Measurements from ENCODE around the gene IL1RAPL2. TPM values are rescaled to one million over a fixed set of nuclear protein-coding genes. Genes with fewer than 3 reads are reported as not detected.

IL1RAPL2 gene
- polyA plus RNA-seq, 1 of the 3 experiments (the other 2 are of a cell fraction) = 0.13 TPM

DNA sequence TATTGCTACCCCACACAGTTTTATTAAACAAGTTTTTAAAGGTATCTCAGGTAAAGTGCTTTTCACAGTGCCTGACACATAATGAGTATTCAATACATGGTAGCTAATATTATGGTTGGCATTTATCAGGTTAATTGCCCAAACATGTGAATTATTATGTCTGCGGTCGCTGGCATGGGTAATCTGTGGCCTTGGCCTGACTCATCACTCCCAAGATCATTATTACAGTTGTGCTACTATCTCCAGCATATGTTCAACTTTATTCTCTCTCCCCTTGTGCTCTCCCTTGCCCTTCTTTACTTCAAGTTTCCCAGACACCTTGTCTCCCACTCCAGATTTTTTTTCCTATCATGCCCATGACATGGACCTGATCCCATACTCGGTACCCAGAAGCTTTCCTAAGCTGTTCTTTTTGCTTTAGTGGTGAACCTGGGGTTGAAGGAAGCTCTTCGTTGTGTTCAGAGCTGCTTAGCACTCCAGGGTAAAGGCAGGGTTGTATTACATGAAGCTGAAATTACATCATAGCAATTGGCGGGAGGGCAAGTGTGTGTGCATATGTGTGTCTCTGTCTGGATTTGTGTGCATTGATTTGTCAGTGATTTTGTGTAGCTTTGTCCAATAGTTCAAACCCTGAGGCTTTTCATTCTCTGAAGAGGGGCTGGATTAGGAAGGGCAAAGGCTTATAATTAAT is 1079.8 kb downstream of the IL1RAPL2 start:
- CTCF ChIA-PET = no interaction called here
- Histone ChIP-seq H3K27me3 (ENCODE audit: insufficient read depth) (peaks cover 5% of the 10 kb centered on the region; the same call in 1 of the 2 replicates), H3K4me1 (ENCODE audit: control insufficient read depth in 1 of 2, insufficient read depth in 2 of 2, low read depth in 1 of 2, low read length in 1 of 2) (no peaks in the 10 kb centered on the region), H4K20me1 (ENCODE audit: insufficient read depth) (no peaks in the 10 kb centered on the region), H3K36me3 (replicated peaks in 1 of 2; ENCODE audit: control insufficient read depth in 1 of 2, insufficient read depth in 2 of 2, low read length in 1 of 2) (no peaks in the 10 kb centered on the region), H3F3A (replicated peaks; ENCODE audit: insufficient read depth) (no peaks in the 10 kb centered on the region), H2AFZ (ENCODE audit: low read depth) (no peak overlapping the region), H3K4me2 (no peak overlapping the region), H3K9me2 (no peaks in the 10 kb centered on the region), H3K79me2 (ENCODE audit: insufficient read depth) (no peaks in the 10 kb centered on the region), H3K4me3 (ENCODE audit: low read depth in 2 of 2, low read length in 1 of 2) (no peak overlapping the region), H3K9me3 (no peaks in the 10 kb centered on the region), H3K9ac (no peak overlapping the region), H3K27ac (ENCODE audit: low read depth in 2 of 2, low read length in 1 of 2) (no peak overlapping the region)
- POLR2A ChIA-PET = no interaction called here
- DNase-seq = no peak
- WGBS (ENCODE audit: low lambda C conversion rate) = 20% methylated on average over 5 of the region's 5 CpGs
- TF ChIP-seq MEF2A (IDR thresholded peaks at IDR 0.05; ENCODE audit: borderline replicate concordance, low read depth) = no peak
- TF ChIP-seq EZH2phosphoT487 (IDR thresholded peaks at IDR 0.05; ENCODE audit: borderline replicate concordance, low read depth) = no peak
- TF ChIP-seq, protein P1, sequence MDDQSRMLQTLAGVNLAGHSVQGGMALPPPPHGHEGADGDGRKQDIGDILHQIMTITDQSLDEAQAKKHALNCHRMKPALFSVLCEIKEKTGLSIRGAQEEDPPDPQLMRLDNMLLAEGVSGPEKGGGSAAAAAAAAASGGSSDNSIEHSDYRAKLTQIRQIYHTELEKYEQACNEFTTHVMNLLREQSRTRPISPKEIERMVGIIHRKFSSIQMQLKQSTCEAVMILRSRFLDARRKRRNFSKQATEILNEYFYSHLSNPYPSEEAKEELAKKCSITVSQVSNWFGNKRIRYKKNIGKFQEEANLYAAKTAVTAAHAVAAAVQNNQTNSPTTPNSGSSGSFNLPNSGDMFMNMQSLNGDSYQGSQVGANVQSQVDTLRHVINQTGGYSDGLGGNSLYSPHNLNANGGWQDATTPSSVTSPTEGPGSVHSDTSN (IDR thresholded peaks at IDR 0.05) = no peak
- no peak for TF ChIP-seq CHD2 (IDR thresholded peaks at IDR 0.05; ENCODE audit: low read length, partially characterized antibody)
- no peak for TF ChIP-seq RCOR1 (IDR thresholded peaks at IDR 0.05; ENCODE audit: low read length)
- TF ChIP-seq RFX5 (IDR thresholded peaks at IDR 0.05; ENCODE audit: low read length) = no peak
- no peak for TF ChIP-seq SIN3A (IDR thresholded peaks at IDR 0.05; ENCODE audit: borderline replicate concordance, low read depth, low read length)
- TF ChIP-seq GATA2 (CRISPR knock-in tag; IDR thresholded peaks at IDR 0.05) = no peak
- TF ChIP-seq SMC3 (IDR thresholded peaks at IDR 0.05; ENCODE audit: low read depth, low read length) = no peak
- TF ChIP-seq EP300 (IDR thresholded peaks at IDR 0.05; ENCODE audit: borderline replicate concordance in 1 of 2, low read depth in 1 of 2, low read length in 1 of 2) = no peak

DNA sequence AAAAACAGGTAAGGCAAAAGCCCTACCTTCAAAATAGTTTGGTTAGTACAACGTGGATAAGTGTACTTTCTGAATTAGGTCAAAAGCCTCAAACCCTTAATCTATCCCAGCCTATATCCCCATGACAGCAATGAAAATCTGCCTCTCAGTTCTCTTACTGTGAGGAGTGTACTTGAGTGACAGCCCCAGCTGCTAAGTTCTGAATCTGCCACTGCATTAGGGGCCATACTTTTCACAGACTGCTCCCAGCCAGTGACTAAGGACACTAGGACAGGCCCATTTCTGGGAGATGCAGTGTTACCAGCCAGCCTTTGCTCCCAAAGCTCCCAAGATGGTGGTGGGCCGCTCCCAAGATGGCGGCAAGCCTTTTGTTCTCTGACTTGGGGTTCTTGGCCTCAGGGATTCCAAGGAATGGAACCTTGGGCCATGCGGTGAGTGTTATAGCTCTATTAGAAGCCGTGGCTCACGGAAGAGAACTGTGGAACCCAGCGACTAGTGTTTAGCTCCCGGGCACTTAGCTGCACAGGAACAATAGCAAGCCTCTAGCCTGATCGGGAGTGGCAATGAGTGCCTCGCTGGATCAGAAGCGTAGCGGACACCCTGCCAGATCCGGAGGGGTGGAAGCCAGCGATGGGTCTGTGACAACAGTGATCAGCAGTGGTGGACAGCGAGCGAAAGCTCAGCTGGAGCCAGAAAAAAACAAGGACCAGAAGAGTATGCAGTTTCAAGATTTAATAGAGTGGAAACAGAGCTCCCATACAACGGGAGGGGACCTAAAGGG is 1080.8 kb downstream of the IL1RAPL2 start:
- Histone ChIP-seq H3K4me2 (no peak overlapping the region), H3F3A (replicated peaks; ENCODE audit: insufficient read depth) (no peaks in the 10 kb centered on the region), H3K27me3 (ENCODE audit: insufficient read depth) (peaks cover 4% of the 10 kb centered on the region; the same call in 1 of the 2 replicates), H3K27ac (ENCODE audit: low read depth in 2 of 2, low read length in 1 of 2) (no peak overlapping the region), H2AFZ (ENCODE audit: low read depth) (no peak overlapping the region), H3K36me3 (replicated peaks in 1 of 2; ENCODE audit: control insufficient read depth in 1 of 2, insufficient read depth in 2 of 2, low read length in 1 of 2) (no peaks in the 10 kb centered on the region), H3K4me1 (ENCODE audit: control insufficient read depth in 1 of 2, insufficient read depth in 2 of 2, low read depth in 1 of 2, low read length in 1 of 2) (no peaks in the 10 kb centered on the region), H3K4me3 (ENCODE audit: low read depth in 2 of 2, low read length in 1 of 2) (no peak overlapping the region), H3K9me2 (no peaks in the 10 kb centered on the region), H3K9ac (no peak overlapping the region), H3K9me3 (no peaks in the 10 kb centered on the region), H4K20me1 (ENCODE audit: insufficient read depth) (no peaks in the 10 kb centered on the region), H3K79me2 (ENCODE audit: insufficient read depth) (no peaks in the 10 kb centered on the region)
- ChIA-PET CTCF (no interaction called here), POLR2A (no interaction called here)
- no peak for DNase-seq
- 31% methylated on average over 17 of the region's 17 CpGs for WGBS (ENCODE audit: low lambda C conversion rate)
- TF ChIP-seq POLR2AphosphoS5 (IDR thresholded peaks at IDR 0.05; ENCODE audit: low read depth, low read length) (no peak), RAD21 (IDR thresholded peaks at IDR 0.05; ENCODE audit: low read length) (no peak), EZH2phosphoT487 (IDR thresholded peaks at IDR 0.05; ENCODE audit: borderline replicate concordance, low read depth) (no peak), YY1 (IDR thresholded peaks at IDR 0.05; ENCODE audit: low read depth) (no peak), TCF12 (IDR thresholded peaks at IDR 0.05) (no peak)
- TF ChIP-seq, protein P2, sequence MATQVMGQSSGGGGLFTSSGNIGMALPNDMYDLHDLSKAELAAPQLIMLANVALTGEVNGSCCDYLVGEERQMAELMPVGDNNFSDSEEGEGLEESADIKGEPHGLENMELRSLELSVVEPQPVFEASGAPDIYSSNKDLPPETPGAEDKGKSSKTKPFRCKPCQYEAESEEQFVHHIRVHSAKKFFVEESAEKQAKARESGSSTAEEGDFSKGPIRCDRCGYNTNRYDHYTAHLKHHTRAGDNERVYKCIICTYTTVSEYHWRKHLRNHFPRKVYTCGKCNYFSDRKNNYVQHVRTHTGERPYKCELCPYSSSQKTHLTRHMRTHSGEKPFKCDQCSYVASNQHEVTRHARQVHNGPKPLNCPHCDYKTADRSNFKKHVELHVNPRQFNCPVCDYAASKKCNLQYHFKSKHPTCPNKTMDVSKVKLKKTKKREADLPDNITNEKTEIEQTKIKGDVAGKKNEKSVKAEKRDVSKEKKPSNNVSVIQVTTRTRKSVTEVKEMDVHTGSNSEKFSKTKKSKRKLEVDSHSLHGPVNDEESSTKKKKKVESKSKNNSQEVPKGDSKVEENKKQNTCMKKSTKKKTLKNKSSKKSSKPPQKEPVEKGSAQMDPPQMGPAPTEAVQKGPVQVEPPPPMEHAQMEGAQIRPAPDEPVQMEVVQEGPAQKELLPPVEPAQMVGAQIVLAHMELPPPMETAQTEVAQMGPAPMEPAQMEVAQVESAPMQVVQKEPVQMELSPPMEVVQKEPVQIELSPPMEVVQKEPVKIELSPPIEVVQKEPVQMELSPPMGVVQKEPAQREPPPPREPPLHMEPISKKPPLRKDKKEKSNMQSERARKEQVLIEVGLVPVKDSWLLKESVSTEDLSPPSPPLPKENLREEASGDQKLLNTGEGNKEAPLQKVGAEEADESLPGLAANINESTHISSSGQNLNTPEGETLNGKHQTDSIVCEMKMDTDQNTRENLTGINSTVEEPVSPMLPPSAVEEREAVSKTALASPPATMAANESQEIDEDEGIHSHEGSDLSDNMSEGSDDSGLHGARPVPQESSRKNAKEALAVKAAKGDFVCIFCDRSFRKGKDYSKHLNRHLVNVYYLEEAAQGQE (IDR thresholded peaks at IDR 0.05; ENCODE audit: low read depth, low read length) = no peak
- TF ChIP-seq, protein P3, sequence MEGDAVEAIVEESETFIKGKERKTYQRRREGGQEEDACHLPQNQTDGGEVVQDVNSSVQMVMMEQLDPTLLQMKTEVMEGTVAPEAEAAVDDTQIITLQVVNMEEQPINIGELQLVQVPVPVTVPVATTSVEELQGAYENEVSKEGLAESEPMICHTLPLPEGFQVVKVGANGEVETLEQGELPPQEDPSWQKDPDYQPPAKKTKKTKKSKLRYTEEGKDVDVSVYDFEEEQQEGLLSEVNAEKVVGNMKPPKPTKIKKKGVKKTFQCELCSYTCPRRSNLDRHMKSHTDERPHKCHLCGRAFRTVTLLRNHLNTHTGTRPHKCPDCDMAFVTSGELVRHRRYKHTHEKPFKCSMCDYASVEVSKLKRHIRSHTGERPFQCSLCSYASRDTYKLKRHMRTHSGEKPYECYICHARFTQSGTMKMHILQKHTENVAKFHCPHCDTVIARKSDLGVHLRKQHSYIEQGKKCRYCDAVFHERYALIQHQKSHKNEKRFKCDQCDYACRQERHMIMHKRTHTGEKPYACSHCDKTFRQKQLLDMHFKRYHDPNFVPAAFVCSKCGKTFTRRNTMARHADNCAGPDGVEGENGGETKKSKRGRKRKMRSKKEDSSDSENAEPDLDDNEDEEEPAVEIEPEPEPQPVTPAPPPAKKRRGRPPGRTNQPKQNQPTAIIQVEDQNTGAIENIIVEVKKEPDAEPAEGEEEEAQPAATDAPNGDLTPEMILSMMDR (IDR thresholded peaks at IDR 0.05) = no peak
- TF ChIP-seq, protein P4, sequence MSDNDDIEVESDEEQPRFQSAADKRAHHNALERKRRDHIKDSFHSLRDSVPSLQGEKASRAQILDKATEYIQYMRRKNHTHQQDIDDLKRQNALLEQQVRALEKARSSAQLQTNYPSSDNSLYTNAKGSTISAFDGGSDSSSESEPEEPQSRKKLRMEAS (IDR thresholded peaks at IDR 0.05; ENCODE audit: low read depth) = no peak
- TF ChIP-seq, protein P5, sequence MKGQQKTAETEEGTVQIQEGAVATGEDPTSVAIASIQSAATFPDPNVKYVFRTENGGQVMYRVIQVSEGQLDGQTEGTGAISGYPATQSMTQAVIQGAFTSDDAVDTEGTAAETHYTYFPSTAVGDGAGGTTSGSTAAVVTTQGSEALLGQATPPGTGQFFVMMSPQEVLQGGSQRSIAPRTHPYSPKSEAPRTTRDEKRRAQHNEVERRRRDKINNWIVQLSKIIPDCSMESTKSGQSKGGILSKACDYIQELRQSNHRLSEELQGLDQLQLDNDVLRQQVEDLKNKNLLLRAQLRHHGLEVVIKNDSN (IDR thresholded peaks at IDR 0.05; ENCODE audit: borderline replicate concordance, low read depth) = no peak

Measured in SK-N-SH (cell line).